ENCODE data around the gene PPP2R5A.
"Not testable (repeated sequence)": the region's sequence is repeated elsewhere in the genome, so short reads cannot be mapped to it uniquely, and the experiment has no call there.

The PPP2R5A gene

DNA sequence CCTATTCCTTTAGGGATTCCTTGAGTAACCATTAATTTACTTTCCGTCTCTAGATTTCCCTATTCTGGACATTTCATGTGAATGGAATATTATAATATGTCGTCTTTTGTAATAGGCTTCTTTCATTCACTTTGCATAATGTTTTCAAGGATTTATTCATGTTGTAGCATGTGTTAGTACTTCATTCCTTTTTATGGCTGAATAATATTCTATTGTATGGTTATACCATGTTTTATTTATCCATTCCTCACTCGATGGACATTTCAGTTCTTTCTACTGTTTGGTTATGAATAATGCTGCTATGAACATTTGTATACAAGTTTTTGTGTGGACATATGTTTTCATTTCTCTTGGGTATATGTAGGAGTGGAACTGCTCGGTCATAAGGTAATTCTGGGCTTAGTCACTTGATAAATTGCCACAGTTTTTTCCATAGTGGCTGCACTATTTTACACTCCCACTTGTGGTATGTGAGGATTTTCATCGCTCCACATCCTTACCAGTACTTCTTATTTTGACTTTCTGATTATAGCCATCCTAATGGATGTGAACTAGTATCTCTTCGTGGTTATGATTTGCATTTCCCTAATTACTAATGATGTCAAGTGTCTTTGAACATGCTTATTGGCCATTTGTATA is 17.7 kb downstream of the PPP2R5A start:
- DNase-seq: no peak

GRCh38 chr1:212305342-212305741 is 20.1 kb downstream of the PPP2R5A start:
- DNase-seq: no peak

DNA sequence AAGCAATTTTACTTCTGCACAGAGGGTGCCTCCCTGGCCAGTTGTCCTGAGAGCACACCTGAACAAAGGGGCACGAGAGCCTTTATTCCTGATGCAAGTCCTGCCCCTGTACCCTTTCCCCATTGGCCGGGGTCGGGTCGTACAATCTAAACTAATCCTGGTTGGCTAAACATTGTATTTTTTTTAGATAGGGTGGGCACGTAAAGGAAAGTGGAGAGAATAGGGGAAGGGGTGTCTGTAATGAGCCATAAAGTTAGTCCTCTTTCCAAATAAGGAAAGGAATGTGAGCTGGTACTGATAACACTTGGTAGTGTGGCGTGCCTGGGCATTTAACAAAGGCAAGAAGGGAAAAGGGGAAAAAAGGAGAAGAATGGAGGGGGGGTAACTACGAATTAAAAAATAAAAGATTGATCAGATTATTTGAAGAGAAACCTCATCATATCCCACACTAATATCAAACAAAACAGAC is 20.8 kb downstream of the PPP2R5A start:
- not testable (repeated sequence) for DNase-seq

DNA sequence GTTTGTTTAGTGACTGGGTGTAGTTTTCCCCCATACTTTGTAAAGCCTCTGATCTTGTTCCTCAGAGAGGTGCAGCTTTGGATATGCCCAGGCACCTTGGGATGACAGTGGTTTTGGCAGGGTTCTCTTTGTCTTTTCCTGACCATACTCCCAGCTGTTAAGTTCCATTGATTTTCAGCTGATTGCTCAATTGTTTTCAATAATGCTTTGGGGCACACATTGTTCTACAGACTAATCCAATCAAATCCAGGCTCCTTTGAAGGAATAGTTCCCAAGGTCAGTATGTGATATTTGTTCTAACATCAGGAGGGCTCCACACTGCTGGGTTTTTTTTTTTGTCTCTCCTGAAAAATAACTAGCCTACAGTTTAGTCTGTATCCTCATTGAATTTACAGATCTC is 24.8 kb downstream of the PPP2R5A start:
- no peak for DNase-seq

DNA sequence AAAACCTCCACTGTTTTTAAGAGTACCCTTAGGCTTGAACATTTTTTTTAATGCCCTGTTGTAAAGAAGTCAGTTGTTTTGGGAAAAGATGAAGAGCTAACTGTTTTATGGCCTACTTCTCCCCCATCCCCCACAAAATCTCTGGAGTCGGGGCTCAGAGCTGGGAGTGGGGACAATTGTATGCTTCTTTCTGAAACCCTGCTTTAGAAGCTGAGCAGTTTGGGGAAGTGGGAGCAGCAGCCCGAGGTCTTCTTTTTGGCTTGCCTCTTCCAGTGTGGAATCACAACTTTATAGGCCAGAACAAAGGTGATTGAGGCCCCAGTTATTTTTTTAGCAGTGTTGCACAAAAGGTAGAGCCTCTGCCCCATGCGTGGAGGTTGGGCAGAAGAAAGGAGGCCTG is 25.2 kb downstream of the PPP2R5A start:
- DNase-seq: no peak

DNA sequence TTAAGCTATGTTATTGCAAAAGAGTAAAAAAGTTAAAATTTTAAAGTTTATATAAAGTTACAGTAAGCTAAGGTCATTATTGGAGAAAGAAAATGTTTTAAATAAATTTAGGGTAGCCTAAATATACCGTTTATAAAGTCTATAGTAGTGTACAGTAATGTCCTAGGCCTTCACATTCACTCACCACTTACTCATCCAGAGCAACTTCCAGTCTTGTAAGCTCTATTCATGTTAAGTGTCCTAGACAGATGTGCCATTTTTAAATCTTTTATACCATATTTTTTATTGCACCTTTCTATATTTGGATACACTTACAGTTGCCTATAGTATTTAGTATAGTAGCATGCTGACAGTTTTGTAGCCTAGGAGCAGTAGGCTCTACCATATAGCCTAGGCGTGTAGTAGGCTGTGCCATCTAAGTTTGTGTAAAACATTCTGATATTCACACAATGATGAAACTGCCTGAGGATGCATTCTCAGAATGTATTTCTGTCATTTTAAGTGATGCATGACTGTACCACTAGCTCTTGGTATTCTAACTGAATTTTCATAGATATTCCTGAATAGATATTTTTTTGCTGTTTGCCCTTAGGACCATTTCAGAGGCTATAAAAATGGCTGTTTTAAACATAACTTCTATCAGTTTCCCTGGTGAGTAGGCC is 26.8 kb downstream of the PPP2R5A start:
- no peak for DNase-seq

GRCh38 chr1:212313616-212314015 is 28.4 kb downstream of the PPP2R5A start:
- DNase-seq: no peak

DNA sequence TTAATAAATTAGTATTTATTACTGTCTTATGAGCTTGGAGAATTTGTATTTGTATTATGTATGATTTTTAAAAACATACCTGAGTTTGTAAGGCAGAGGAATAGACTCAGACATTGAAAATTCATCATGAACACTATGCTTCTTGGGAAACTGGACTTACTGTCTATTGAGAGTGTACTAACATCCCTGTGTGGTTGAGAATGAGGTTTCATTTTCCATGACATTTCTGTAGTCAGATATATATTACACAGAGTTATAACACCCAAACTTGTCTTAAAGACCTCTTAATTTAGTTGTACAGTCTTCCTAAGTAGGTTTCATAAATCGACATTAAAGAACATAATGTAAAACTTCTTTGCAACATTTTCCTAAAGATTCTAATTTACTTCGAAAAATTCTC is 30.0 kb downstream of the PPP2R5A start:
- DNase-seq: peak; percentile 34

- DNase-seq: peak; percentile 76
Measured at GRCh38 chr1:212315907-212316306, 30.7 kb downstream of the PPP2R5A start.

GRCh38 chr1:212317916-212318315 is 32.7 kb downstream of the PPP2R5A start:
- DNase-seq: no peak

- not testable (repeated sequence) for DNase-seq
Measured at GRCh38 chr1:212321031-212321430, 35.8 kb downstream of the PPP2R5A start.

DNA sequence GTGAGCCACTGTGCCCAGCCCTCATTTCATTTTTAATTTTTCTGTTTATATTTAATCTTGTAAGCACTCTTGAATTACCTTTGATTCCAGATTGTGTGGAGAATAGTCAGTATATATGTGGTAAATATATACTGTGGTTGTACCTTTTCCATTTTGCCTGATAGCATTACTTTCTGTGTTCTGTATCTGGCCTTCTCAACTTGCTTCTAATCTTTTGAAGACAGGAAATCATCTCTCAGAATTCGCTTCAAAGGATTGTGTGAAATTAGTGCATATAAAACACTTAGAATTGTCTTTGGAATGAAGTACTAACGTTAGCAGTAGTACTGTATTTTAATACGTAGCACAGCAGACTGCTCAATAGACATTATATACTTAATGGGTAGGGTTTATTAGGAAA is 37.9 kb downstream of the PPP2R5A start:
- DNase-seq: no peak

GRCh38 chr1:212326541-212326940 is 41.3 kb downstream of the PPP2R5A start:
- DNase-seq: no peak

GRCh38 chr1:212328248-212328647 is 43.0 kb downstream of the PPP2R5A start:
- no peak for DNase-seq

DNA sequence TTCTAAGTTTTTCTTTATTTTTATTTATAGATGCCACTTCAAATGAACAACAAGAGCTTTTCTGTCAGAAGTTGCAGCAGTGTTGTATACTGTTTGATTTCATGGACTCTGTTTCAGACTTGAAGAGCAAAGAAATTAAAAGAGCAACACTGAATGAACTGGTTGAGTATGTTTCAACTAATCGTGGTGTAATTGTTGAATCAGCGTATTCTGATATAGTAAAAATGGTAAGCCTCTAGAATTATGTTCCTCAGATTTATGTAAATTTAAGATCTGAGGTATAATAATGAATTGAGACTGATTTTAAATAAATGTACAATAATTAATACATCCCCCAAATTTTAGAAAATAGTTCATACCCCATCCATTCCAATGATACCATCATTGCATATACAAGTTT is 43.9 kb downstream of the PPP2R5A start:
- DNase-seq: no peak

DNA sequence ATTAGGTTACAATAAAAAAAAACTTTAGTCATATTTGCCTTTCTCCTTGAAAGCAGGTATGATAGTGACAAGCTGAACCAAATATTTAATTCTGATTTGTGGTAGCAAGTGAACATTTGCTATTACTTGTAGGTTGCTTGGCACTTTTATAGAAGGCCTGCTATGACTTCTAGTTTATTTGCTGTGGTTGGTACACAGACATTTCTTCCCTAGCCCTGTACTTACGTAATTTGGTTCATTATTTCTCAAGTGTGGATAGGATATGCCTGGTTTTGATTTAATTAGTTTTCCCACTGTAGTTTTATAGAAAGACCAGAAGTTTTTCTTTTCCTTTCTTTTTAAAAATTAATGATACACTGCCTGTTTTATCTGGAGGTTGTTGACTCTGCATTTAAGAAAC is 55.9 kb downstream of the PPP2R5A start:
- DNase-seq: no peak

GRCh38 chr1:212344905-212345304 is 59.7 kb downstream of the PPP2R5A start:
- no peak for DNase-seq

GRCh38 chr1:212346601-212347000 is 61.4 kb downstream of the PPP2R5A start:
- no peak for DNase-seq

DNA sequence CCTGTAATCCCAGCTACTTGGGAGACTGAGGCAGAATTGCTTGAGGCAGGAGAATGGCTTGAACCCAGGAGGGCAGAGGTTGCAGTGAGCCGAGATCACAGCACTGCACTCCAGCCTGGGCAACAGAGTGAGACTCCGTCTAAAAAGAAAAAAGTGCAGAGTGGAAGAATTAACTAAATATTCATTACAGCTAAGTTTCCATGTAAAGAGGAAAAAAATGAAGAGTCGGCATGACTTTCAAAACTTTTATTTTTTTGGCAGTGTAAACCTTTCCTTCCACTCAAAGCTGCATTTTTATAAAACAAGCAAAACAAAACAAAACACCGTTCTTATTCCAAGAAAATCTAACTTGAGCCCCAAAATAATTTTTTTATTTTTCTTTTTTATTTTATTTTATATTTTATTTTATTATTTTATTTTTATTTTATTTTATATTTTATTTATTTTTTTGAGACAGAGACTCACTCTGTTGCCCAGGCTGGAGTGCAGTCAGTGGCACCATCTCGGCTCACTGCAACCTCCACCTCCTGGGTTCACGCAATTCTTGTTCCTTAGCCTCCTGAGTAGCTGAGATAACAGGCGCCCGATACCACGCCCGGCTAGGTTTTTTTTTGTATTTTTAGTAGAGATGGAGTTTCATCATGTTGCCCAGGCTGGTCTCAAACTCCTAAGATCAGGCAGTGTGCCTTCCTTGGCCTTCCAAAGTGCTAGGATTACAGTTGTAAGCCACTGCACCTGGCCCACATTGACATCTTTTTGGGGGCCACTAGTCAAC is 66.6 kb downstream of the PPP2R5A start:
- DNase-seq: peak; percentile 26

GRCh38 chr1:212353181-212353580 is 68.0 kb downstream of the PPP2R5A start:
- peak; percentile 39 for DNase-seq

DNA sequence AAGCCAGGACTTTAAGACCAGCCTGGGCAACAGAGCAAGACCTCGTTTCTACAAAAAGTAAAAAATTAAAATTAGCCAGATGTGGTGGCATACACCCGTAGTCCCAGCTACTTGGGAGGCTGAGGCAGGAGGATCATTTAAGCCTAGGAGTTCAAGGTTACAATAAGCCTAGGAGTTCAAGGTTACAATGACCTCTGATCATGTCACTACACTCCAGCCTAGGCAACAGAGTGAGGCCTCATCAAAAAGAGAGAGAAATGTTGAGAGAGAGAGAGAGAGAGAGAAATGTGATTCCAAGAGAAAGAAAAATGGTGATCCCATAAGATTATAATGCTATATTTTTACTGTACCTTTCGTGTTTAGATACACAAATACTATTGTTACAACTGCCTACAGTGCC is 69.3 kb downstream of the PPP2R5A start:
- DNase-seq: no peak

GRCh38 chr1:212355230-212355969 is 70.2 kb downstream of the PPP2R5A start:
- no peak for DNase-seq

DNA sequence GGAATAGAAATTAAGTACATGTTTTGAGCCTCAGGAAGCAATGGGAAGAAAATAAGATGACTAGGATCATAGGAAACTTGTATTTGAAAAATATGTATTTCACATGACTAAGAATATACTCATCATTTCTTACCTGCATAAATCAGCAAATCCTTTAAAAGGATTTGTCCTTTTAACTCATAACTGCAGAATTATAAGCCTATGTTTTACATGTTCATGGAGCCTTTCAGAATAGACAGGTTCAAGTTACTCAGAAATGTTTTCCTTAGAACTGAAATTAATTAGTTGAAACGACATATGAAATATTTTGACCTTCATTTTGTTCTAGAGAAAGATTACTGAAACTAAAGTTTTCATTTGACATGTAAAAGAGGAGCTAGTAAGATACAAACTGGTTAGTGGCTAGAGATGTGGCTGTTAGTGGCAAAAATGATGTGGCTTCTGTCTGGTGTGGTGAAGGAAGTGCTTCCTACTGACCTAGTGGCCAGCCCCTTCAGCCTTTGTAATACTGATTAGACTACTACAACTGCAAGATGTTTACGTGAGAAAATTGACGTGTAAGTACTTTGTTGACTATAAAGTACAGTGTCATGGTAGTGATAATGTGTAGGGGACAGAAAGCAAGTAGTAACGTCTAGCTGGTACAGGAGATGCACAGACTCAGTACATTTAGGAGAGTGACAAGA is 74.7 kb downstream of the PPP2R5A start:
- DNase-seq: no peak
